ENCODE data around the gene FAM135A.

Gene FAM135A

DNA sequence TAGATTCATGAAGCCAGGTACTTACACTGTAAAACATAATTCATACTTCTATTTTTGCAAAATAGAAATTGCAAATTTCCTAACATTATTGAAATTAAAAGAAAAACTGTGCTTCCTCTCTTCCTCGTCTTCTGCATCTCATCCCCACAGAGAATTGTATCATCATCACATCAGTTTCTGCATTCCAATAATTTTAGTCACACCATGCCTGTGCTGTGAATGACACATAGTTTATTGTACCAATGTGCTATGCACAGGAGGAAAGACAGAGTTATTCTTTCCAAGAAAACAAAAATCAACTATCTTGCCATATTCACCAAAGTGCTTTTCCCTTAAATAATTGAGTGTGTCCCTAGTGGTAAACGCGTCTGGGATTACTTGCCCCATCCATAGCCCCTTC, 38.1 kb upstream of the FAM135A start:
- Histone ChIP-seq H3K4me1 (no peaks in the 10 kb centered on the region), H3K27me3 (peaks cover 27% of the 10 kb centered on the region), H3K4me3 (ENCODE audit: low read depth, low read length) (no peak overlapping the region), H3K9me3 (no peaks in the 10 kb centered on the region), H3K36me3 (no peaks in the 10 kb centered on the region)
- DNase-seq: no peak
- TF ChIP-seq, protein P1, sequence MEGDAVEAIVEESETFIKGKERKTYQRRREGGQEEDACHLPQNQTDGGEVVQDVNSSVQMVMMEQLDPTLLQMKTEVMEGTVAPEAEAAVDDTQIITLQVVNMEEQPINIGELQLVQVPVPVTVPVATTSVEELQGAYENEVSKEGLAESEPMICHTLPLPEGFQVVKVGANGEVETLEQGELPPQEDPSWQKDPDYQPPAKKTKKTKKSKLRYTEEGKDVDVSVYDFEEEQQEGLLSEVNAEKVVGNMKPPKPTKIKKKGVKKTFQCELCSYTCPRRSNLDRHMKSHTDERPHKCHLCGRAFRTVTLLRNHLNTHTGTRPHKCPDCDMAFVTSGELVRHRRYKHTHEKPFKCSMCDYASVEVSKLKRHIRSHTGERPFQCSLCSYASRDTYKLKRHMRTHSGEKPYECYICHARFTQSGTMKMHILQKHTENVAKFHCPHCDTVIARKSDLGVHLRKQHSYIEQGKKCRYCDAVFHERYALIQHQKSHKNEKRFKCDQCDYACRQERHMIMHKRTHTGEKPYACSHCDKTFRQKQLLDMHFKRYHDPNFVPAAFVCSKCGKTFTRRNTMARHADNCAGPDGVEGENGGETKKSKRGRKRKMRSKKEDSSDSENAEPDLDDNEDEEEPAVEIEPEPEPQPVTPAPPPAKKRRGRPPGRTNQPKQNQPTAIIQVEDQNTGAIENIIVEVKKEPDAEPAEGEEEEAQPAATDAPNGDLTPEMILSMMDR (IDR thresholded peaks at IDR 0.05; ENCODE audit: low read depth, low read length): no peak

DNA sequence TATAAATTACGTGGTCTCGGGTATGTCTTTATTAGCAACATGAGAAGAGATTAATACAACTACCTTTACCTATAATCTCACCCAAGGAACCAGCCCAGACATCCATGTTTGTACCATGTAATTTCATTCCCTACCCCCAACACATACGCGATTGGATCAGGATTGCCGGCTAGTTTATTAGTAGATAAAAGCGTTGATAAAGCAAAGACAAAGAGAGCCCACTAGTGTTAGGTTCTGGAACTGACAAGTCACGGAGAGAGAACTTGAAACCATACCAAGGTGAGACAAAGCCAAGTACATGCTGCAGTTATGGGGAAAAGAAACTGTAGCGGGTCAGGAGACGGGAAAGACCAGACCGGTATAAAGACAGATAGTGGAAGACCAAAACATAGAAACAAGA, 37.4 kb upstream of the FAM135A start:
- TF ChIP-seq, protein P1 (IDR thresholded peaks at IDR 0.05; ENCODE audit: low read depth, low read length): peak; percentile 50
- Histone ChIP-seq H3K36me3 (no peaks in the 10 kb centered on the region), H3K9me3 (no peaks in the 10 kb centered on the region), H3K4me1 (no peaks in the 10 kb centered on the region), H3K27me3 (peaks cover 20% of the 10 kb centered on the region), H3K4me3 (ENCODE audit: low read depth, low read length) (no peak overlapping the region)
- DNase-seq: no peak

DNA sequence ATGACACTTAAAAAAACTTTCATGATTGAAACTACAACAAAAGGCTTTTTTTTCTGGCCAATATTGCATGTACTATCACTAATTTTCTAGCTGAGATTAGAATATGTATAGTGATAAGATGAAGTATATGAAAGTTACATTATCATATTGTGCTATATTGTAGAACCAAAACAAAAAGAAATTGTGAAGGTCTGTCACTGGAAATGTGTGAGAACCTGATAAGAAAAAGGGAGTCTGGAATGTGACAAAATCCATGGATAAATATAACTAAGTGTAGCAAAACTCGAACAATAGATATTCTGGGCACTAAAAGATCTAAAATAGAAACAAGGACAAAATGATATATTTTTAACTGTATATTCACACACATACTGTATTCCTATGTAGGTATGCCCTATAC, 36.7 kb upstream of the FAM135A start:
- H3K4me3 ChIP-seq (ENCODE audit: low read depth, low read length): no peak overlapping the region
- H3K27me3 ChIP-seq: peaks cover 18% of the 10 kb centered on the region
- H3K9me3 ChIP-seq: no peaks in the 10 kb centered on the region
- no peaks in the 10 kb centered on the region for H3K4me1 ChIP-seq
- DNase-seq: no peak
- TF ChIP-seq, protein P1 (IDR thresholded peaks at IDR 0.05; ENCODE audit: low read depth, low read length): no peak
- H3K36me3 ChIP-seq: no peaks in the 10 kb centered on the region

DNA sequence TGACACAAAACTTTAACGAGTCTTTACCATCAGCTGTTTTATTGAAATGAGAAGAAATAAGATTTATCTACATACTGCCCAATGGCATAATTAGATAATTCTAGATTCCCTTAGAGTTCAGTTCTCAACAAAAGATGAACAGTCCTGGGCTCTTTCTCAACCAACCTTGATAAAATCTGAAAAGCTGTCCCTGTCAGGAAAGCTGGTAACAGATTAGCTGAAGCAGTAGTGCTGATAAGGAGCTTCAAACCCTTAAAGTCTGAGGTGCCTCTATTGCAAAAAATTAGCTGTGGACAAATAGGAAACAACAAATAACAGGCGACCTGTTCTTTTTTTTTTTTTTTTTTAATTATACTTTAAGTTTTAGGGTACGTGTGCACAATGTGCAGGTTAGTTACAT, 35.9 kb upstream of the FAM135A start:
- no peak for DNase-seq
- TF ChIP-seq, protein P1 (IDR thresholded peaks at IDR 0.05; ENCODE audit: low read depth, low read length): no peak

DNA sequence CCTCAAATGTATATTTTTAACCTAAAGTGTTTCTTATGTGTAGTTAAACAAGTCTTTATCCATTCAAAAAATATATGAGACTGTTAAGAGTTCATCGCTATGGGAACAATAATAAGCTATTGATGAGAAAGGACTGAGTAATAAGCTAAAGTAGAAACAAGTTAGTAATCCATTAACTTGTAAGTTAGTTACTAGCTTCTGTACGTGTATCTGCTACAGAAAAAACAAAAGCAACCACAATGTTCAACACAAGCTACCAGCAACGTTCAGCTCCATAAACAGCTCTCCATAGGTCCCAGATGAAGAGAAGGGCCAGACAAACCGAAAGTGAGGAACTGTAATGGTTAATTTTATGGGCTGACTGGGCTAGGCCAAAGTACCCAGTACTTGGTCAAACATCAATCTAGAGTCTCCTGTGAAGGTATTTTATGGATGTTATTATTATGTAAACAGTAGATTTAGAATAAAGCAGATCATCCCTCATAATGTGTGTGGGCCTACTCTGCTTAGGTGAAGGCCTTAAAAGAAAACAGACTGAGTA, 33.8 kb upstream of the FAM135A start:
- no peak overlapping the region for H3K4me3 ChIP-seq (ENCODE audit: low read depth, low read length)
- H3K27me3 ChIP-seq: no peaks in the 10 kb centered on the region; the same call in 1 of the 2 replicates
- no peaks in the 10 kb centered on the region for H3K9me3 ChIP-seq
- DNase-seq: no peak
- no peaks in the 10 kb centered on the region for H3K4me1 ChIP-seq
- no peaks in the 10 kb centered on the region for H3K36me3 ChIP-seq
- TF ChIP-seq, protein P1 (IDR thresholded peaks at IDR 0.05; ENCODE audit: low read depth, low read length): no peak

More for the DNA sequence above, 35.9 kb upstream of the FAM135A start:
- Histone ChIP-seq H3K36me3 (no peaks in the 10 kb centered on the region), H3K4me1 (no peaks in the 10 kb centered on the region), H3K27me3 (peaks cover 15% of the 10 kb centered on the region), H3K9me3 (no peaks in the 10 kb centered on the region), H3K4me3 (ENCODE audit: low read depth, low read length) (no peak overlapping the region)

DNA sequence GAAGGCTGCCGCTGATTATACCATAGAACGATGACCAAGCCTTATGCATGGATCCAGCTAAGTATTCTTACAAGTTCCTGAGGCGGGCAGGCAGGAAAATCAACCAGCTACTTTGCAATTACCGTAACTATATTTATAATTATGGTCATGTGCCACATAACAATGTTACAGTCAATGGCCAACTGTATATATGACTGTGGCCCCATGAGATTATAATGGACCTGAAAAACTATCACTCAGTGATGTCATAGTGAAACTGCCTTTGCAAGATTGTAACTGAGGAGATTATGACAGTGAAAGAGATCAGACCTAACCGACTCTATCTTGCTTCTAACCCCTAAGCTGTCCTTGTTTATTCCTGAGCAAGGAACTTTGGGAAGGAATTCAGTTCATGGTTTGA, 33.1 kb upstream of the FAM135A start:
- Histone ChIP-seq H3K27me3 (peaks cover under 1% of the 10 kb centered on the region; the same call in 1 of the 2 replicates), H3K36me3 (no peaks in the 10 kb centered on the region)

More for the DNA sequence above, 33.1 kb upstream of the FAM135A start:
- Histone ChIP-seq H3K4me1 (no peaks in the 10 kb centered on the region), H3K4me3 (ENCODE audit: low read depth, low read length) (no peak overlapping the region), H3K9me3 (no peaks in the 10 kb centered on the region)
- no peak for DNase-seq
- TF ChIP-seq, protein P1 (IDR thresholded peaks at IDR 0.05; ENCODE audit: low read depth, low read length): no peak

All from BE2C (cell line).